ENCODE data around the gene MEX3A.

DNA sequence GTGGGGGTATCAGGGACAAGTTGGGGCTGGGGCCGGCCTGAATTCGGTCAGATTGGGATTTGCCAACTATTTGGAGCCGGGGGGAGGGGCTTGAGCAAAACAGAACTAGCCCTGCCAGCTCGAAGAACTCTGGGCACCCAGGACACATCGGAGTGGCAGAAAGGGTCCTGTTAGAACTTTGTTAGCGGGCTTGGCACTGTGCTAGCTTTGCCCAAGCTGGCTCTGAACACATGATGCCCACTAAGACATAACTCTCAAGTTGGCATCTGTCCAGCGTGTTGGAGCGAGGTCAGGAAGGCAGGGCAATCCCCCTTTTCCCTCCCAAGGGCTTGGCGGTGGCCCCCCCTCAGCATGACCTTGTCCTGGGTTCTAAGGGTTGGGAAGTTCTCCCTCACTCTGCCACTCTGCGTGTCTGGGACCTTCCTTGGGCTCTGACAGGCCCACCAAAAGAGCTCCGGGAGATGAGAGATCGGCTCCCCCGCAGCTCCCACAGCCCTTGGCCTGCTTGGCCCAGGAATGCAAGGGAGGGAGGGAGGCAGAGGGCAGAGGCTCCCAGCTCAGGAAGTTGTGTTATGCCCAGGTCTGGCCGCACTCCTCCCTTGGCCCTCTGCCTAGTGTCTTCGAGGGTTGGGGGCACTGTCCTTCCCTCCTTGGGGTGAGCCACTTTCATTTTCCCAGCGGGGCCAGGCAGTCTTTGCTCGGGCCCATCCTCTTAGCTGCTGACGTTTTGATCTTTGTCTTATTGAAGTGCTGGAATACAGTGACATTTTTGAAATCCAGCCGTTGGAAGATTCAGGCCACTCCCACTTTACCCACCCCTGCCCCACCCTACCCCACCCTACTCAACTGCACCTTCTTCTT is 33.5 kb upstream of the MEX3A start:
- no peak for TF ChIP-seq CEBPB (IDR thresholded peaks at IDR 0.05)
- TF ChIP-seq TCF12 (IDR thresholded peaks at IDR 0.05; ENCODE audit: low read depth), result no peak
- no peak for TF ChIP-seq CREB1 (IDR thresholded peaks at IDR 0.05; ENCODE audit: low read depth)
- TF ChIP-seq RAD21 (IDR thresholded peaks at IDR 0.05; ENCODE audit: low read depth), result no peak
- no peak for TF ChIP-seq YY1 (IDR thresholded peaks at IDR 0.05; ENCODE audit: low read depth)
- no peak; the same call in 1 of the 2 replicates for TF ChIP-seq EP300 (IDR thresholded peaks at IDR 0.05; ENCODE audit: borderline replicate concordance)
- TF ChIP-seq NFIC (IDR thresholded peaks at IDR 0.05), result peak; percentile 69
- no peak for TF ChIP-seq ZBTB7A (IDR thresholded peaks at IDR 0.05; ENCODE audit: low read depth)
- peak; percentile 94 for TF ChIP-seq TEAD4 (IDR thresholded peaks at IDR 0.05)

All from Ishikawa (cell line).